SK-N-SH (cell line): ENCODE measurements around the gene SNRNP25. TPM values are rescaled to one million over a fixed set of nuclear protein-coding genes. Genes with fewer than 3 reads are reported as not detected.

Source experiments
- CTCF ChIA-PET: fragments of 300-600, 350-600 bp; formaldehyde crosslinking; extraction: SDS; loops from one replicate; lab custom pipeline; 2021; lab: Yijun Ruan, JAX
- POLR2A ChIA-PET: fragments of 350-600 bp; sonication (Branson Sonifier 250); formaldehyde crosslinking; extraction: SDS; loops from one replicate; lab custom pipeline; 2020; ENCODE audit warnings: antibody characterized with exemption, inconsistent platforms; lab: Yijun Ruan, JAX
- DNase-seq: peaks from one replicate; pipeline ENCODE4 v3.0.0; 2012
- H2AFZ ChIP-seq: fragments of 200-600 bp; sonication (generic); 2 replicates; pipeline ENCODE4 v1.8.1; 2016; ENCODE audit warnings: antibody characterized with exemption, mild to moderate bottlenecking, low read depth
- H3F3A ChIP-seq: fragments of 200-600 bp; sonication (generic); replicated peaks from 2 replicates; pipeline ENCODE3; 2016; ENCODE audit warnings: antibody characterized with exemption, mild to moderate bottlenecking; ENCODE audit not compliant: insufficient read depth
- H3K27ac ChIP-seq, 2 experiments: fragments of 200-500 bp in 1 of 2; fragments of 200-600 bp in 1 of 2; sonication (Bioruptor generic) in 1 of 2; sonication (generic), shearing (Covaris generic) in 1 of 2; 2 replicates each; pipeline versions ENCODE4 v1.5.1 to v1.6.1; 2014 to 2016; ENCODE audit warnings: low read depth in 2 of 2, inconsistent platforms in 1 of 2, low read length in 1 of 2, mild to moderate bottlenecking in 1 of 2, mixed read lengths in 1 of 2
- H3K27me3 ChIP-seq: fragments of 200-600 bp; sonication (generic), shearing (Covaris generic); 2 replicates; pipeline ENCODE4 v1.6.1; 2016; ENCODE audit warnings: mixed run types; ENCODE audit not compliant: insufficient read depth
- H3K36me3 ChIP-seq, 2 experiments: fragments of 200-500 bp in 1 of 2; fragments of 200-600 bp in 1 of 2; sonication (Bioruptor generic) in 1 of 2; sonication (generic) in 1 of 2; replicated peaks in 1 of 2; 2 replicates each; pipeline versions ENCODE3 to v1.5.1; 2014 to 2016; ENCODE audit warnings: low read length in 1 of 2, mild to moderate bottlenecking in 1 of 2; ENCODE audit not compliant: insufficient read depth in 2 of 2, control insufficient read depth in 1 of 2
- H3K4me1 ChIP-seq, 2 experiments: fragments of 200-500 bp in 1 of 2; fragments of 200-600 bp in 1 of 2; sonication (Bioruptor generic) in 1 of 2; sonication (generic), shearing (Covaris generic) in 1 of 2; 2 replicates each; pipeline versions ENCODE4 v1.5.1 to v1.6.1; 2014 to 2016; ENCODE audit warnings: low read depth in 1 of 2, low read length in 1 of 2, mixed run types in 1 of 2; ENCODE audit not compliant: insufficient read depth in 2 of 2, control insufficient read depth in 1 of 2
- H3K4me2 ChIP-seq: fragments of 200-600 bp; sonication (generic), shearing (Covaris generic); 2 replicates; pipeline ENCODE4 v1.6.1; 2017; ENCODE audit warnings: mixed run types
- H3K4me3 ChIP-seq, 2 experiments: fragments of 200-500 bp in 1 of 2; fragments of 200-600 bp in 1 of 2; sonication (Bioruptor generic) in 1 of 2; sonication (generic), shearing (Covaris generic) in 1 of 2; 2 replicates each; pipeline versions ENCODE4 v1.5.1 to v1.8.1; 2014 to 2016; ENCODE audit warnings: low read depth in 2 of 2, inconsistent platforms in 1 of 2, low read length in 1 of 2, mild to moderate bottlenecking in 1 of 2, mixed read lengths in 1 of 2, moderate library complexity in 1 of 2
- H3K79me2 ChIP-seq: fragments of 200-600 bp; sonication (generic); 2 replicates; pipeline ENCODE4 v1.8.1; 2017; ENCODE audit warnings: mild to moderate bottlenecking; ENCODE audit not compliant: insufficient read depth
- H3K9ac ChIP-seq: fragments of 200-600 bp; sonication (generic); 2 replicates; pipeline ENCODE4 v1.6.1; 2017; ENCODE audit warnings: mixed run types
- H3K9me2 ChIP-seq: fragments of 200-600 bp; sonication (generic); 2 replicates; pipeline ENCODE4 v1.6.1; 2017; ENCODE audit warnings: mixed run types
- H3K9me3 ChIP-seq: fragments of 200-600 bp; sonication (generic); 2 replicates; pipeline ENCODE4 v1.6.1; 2017; ENCODE audit warnings: mixed run types, mild to moderate bottlenecking, moderate library complexity
- H4K20me1 ChIP-seq: fragments of 200-600 bp; sonication (generic); 2 replicates; pipeline ENCODE4 v1.6.1; 2017; ENCODE audit warnings: mild to moderate bottlenecking, mixed run types; ENCODE audit not compliant: insufficient read depth
- ELF1 ChIP-seq: IDR thresholded peaks from 2 replicates; pipeline ENCODE4 v1.4.0; 2012
- EZH2phosphoT487 ChIP-seq: fragments of 200-600 bp; sonication (generic); IDR thresholded peaks from 2 replicates; pipeline ENCODE4 v1.6.1; 2017; ENCODE audit warnings: low read depth, mixed run types, mild to moderate bottlenecking, antibody characterized with exemption, moderate library complexity, borderline replicate concordance
- GATA2 ChIP-seq: sonication (generic); formaldehyde crosslinking; IDR thresholded peaks from 2 replicates; pipeline ENCODE4 v1.5.0; 2020; ENCODE audit warnings: mild to moderate bottlenecking, missing genetic modification reagents
- RFX5 ChIP-seq: IDR thresholded peaks from 2 replicates; pipeline ENCODE4 v1.6.1; 2012; ENCODE audit warnings: mild to moderate bottlenecking, improper control_type of control experiment, low read length
- RXRA ChIP-seq: IDR thresholded peaks from 2 replicates; pipeline ENCODE4 v1.4.0; 2012; ENCODE audit warnings: low read depth, mild to moderate bottlenecking, borderline replicate concordance
- TAF1 ChIP-seq: IDR thresholded peaks from 2 replicates; pipeline ENCODE4 v1.6.1; 2012; ENCODE audit warnings: low read depth, mild to moderate bottlenecking, low read length, moderate library complexity, borderline replicate concordance
- YY1 ChIP-seq: IDR thresholded peaks from 2 replicates; pipeline ENCODE4 v1.4.0; 2012; ENCODE audit warnings: low read depth, mild to moderate bottlenecking
- WGBS: methylation state at CpG from one replicate; pipeline ENCODE4 v1.1.6; 2017; ENCODE audit warnings: low lambda C conversion rate; 5-methylcytosine and 5-hydroxymethylcytosine counted together
- polyA plus RNA-seq, 3 experiments: library from polyadenylated mRNA; depleted of rRNA; stranded (reverse); fragments of >200 nt; gene quantifications; 2 replicates each; pipeline ENCODE4 v1.2.3, GENCODE V29; 2012
- TF ChIP-seq, protein P1 (sequence below): fragments of 200-600 bp; sonication (generic); IDR thresholded peaks from 2 replicates; pipeline ENCODE4 v1.6.1; 2017; ENCODE audit warnings: antibody characterized with exemption, mild to moderate bottlenecking, moderate library complexity
- TF ChIP-seq, protein P2 (sequence below): IDR thresholded peaks from 2 replicates; pipeline ENCODE4 v1.4.0; 2012; ENCODE audit warnings: low read depth
- TF ChIP-seq, protein P3 (sequence below): IDR thresholded peaks from 2 replicates; pipeline ENCODE4 v1.4.0; 2012; ENCODE audit warnings: low read depth, borderline replicate concordance

The SNRNP25 gene
- polyA plus RNA-seq, 1 of the 3 experiments (the other 2 are of a cell fraction): 73.4 TPM

DNA sequence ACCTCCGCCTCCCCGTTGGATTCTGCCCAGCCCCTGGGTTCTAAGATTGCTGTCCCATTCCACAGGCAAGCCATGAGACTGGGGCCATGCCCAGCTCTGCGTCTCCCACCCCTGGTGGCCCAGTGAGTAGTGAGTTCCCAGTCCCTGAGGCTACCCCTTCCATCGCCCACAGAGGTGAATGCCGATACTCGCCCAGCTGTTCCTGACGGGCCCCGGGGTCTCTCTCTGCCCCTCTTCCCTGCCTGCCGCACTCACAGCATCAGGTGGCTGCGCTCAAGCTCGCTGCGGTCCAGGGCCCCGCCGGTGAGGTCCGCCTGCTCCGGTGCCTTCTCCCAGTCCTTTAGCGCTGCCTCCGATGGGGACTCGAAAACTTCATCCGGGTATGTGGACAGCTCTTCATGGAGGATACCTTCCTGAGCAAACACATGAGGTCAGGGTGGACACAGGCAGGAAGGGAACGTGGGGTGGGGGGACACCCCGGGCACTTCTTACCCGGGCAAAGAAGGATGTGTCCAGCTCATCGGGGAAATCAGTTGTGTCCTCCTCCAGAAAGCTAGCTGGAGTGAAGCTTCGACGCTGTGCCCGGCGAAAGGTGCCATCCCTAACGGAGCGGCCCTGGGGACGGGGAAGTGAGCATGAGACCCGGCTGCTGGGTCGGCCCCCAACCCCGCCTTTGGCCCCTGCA lies 8.8 kb downstream of the SNRNP25 start:
- no peak overlapping the region for H3K4me3 ChIP-seq
- H3K4me2 ChIP-seq: no peak overlapping the region
- no peaks in the 10 kb centered on the region for H3K27me3 ChIP-seq
- no peak overlapping the region for H3K27ac ChIP-seq
- no peaks in the 10 kb centered on the region for H3K9me3 ChIP-seq
- H3F3A ChIP-seq: no peaks in the 10 kb centered on the region
- CTCF ChIA-PET: interaction anchor here (1.7 to 21.2 kb wide), 5 partner anchors 10 to 300 kb away, joined by 6 to 793 read pairs (median 46); partner anchors contain the start of genes HBQ1 and RHBDF1
- peaks cover 11 to 60% of the 10 kb centered on the region in 2 experiments for H3K36me3 ChIP-seq
- peaks cover 30% of the 10 kb centered on the region for H4K20me1 ChIP-seq
- no peak for DNase-seq
- POLR2A ChIA-PET: interaction anchor here (1.3 to 1.6 kb wide), 2 partner anchors 9 to 34 kb away, joined by 3 to 5 read pairs; partner anchors contain the start of genes POLR3K and SNRNP25
- H2AFZ ChIP-seq: no peak overlapping the region
- peaks cover 0 to 3% of the 10 kb centered on the region in 2 experiments; a peak in 1 of 4 replicates for H3K4me1 ChIP-seq
- TF ChIP-seq TAF1: no peak
- TF ChIP-seq RFX5: no peak
- no peak for TF ChIP-seq YY1
- TF ChIP-seq, protein P1, sequence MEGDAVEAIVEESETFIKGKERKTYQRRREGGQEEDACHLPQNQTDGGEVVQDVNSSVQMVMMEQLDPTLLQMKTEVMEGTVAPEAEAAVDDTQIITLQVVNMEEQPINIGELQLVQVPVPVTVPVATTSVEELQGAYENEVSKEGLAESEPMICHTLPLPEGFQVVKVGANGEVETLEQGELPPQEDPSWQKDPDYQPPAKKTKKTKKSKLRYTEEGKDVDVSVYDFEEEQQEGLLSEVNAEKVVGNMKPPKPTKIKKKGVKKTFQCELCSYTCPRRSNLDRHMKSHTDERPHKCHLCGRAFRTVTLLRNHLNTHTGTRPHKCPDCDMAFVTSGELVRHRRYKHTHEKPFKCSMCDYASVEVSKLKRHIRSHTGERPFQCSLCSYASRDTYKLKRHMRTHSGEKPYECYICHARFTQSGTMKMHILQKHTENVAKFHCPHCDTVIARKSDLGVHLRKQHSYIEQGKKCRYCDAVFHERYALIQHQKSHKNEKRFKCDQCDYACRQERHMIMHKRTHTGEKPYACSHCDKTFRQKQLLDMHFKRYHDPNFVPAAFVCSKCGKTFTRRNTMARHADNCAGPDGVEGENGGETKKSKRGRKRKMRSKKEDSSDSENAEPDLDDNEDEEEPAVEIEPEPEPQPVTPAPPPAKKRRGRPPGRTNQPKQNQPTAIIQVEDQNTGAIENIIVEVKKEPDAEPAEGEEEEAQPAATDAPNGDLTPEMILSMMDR: no peak
- TF ChIP-seq, protein P2, sequence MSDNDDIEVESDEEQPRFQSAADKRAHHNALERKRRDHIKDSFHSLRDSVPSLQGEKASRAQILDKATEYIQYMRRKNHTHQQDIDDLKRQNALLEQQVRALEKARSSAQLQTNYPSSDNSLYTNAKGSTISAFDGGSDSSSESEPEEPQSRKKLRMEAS: no peak
- no peak for TF ChIP-seq RXRA
- TF ChIP-seq GATA2 (CRISPR knock-in tag): no peak
- TF ChIP-seq, protein P3, sequence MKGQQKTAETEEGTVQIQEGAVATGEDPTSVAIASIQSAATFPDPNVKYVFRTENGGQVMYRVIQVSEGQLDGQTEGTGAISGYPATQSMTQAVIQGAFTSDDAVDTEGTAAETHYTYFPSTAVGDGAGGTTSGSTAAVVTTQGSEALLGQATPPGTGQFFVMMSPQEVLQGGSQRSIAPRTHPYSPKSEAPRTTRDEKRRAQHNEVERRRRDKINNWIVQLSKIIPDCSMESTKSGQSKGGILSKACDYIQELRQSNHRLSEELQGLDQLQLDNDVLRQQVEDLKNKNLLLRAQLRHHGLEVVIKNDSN: no peak
- WGBS: 92% methylated on average over 25 of the region's 34 CpGs
- H3K9me2 ChIP-seq: no peaks in the 10 kb centered on the region
- no peak overlapping the region for H3K9ac ChIP-seq
- H3K79me2 ChIP-seq: peaks cover 20% of the 10 kb centered on the region

DNA sequence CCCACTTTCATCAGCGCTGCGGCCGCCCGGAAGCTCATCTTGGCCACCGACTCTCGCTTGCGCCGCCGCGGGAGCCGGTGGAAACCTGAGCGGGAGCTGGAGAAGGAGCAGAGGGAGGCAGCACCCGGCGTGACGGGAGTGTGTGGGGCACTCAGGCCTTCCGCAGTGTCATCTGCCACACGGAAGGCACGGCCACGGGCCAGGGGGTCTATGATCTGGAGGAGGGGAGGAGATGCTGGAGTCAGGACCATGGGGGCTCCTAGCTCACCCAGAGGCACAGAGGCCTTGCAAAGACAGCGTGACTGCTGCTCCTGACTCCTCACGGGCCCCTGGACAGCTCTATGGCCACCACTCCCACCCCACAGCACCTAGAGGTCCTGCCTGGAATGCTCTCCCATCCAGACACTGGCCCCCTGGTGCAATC lies 9.4 kb downstream of the SNRNP25 start:
- Histone ChIP-seq H3K4me1 (peaks cover 0 to 3% of the 10 kb centered on the region in 2 experiments; a peak in 1 of 4 replicates), H4K20me1 (peaks cover 35% of the 10 kb centered on the region), H3K36me3 (peaks cover 11 to 54% of the 10 kb centered on the region in 2 experiments), H3K4me2 (no peak overlapping the region), H3K9ac (no peak overlapping the region), H3K27ac (no peak overlapping the region), H3K9me3 (no peaks in the 10 kb centered on the region), H3K79me2 (peaks cover 20% of the 10 kb centered on the region), H3F3A (no peaks in the 10 kb centered on the region), H2AFZ (no peak overlapping the region), H3K9me2 (no peaks in the 10 kb centered on the region), H3K27me3 (no peaks in the 10 kb centered on the region), H3K4me3 (no peak overlapping the region)
- WGBS: 99% methylated on average over 14 of the region's 21 CpGs
- no peak for DNase-seq
- TF ChIP-seq EZH2phosphoT487 (no peak), ELF1 (no peak)
- ChIA-PET CTCF (interaction anchor here (1.7 to 21.2 kb wide), 5 partner anchors 9 to 300 kb away, joined by 6 to 793 read pairs (median 46); partner anchors contain the start of genes HBQ1 and RHBDF1), POLR2A (interaction anchor here (1.3 to 1.6 kb wide), 2 partner anchors 10 to 34 kb away, joined by 3 to 5 read pairs; partner anchors contain the start of genes POLR3K and SNRNP25)
